Ramos (cell line): ENCODE data around the gene OAS3.
"Not testable (repeated sequence)": the region's sequence is repeated elsewhere in the genome, so short reads cannot be mapped to it uniquely, and the experiment has no call there.

ENCODE experiments used
- in situ Hi-C: fragments of 300-500 bp; cut with MboI; formaldehyde crosslinking; loops from one replicate; pipeline ENCODE4 v1.14.3; 2022; ENCODE audit warnings: low sequenced_read_pairs; ENCODE audit not compliant: unreplicated experiment

The OAS3 gene

GRCh38 chr12:112977641-112978040 lies 39.4 kb downstream of the OAS3 start:
- in situ Hi-C loops: no loop called here

GRCh38 chr12:112978163-112979040 lies 40.1 kb downstream of the OAS3 start, which contains the start of gene OAS2:
Gene OAS2, plus strand, starts transcription at chr12:112978519. Its CDS starts 90 bp downstream, at chr12:112978609.
- in situ Hi-C loops: no loop called here

GRCh38 chr12:112979041-112979680 lies 40.9 kb downstream of the OAS3 start:
- in situ Hi-C loops: no loop called here

- in situ Hi-C loops: no loop called here
These were observed 42.4 kb downstream of the OAS3 start for GRCh38 chr12:112980491-112981158.

- in situ Hi-C loops: no loop called here
These were observed 47.5 kb downstream of the OAS3 start for GRCh38 chr12:112985642-112986290.

GRCh38 chr12:112986291-112986800 lies 48.1 kb downstream of the OAS3 start:
- in situ Hi-C loops: no loop called here

GRCh38 chr12:112987561-112987960 lies 49.3 kb downstream of the OAS3 start:
- in situ Hi-C loops: no loop called here

GRCh38 chr12:112988224-112988623 lies 50.0 kb downstream of the OAS3 start:
- in situ Hi-C loops: no loop called here

GRCh38 chr12:112988823-112989385 lies 50.6 kb downstream of the OAS3 start:
- in situ Hi-C loops: not testable (repeated sequence)

- in situ Hi-C loops: loop anchor here (10.0 kb wide), 2 partner anchors 55 to 105 kb away; no protein-coding TSS in a partner anchor
These were observed 51.5 kb downstream of the OAS3 start for GRCh38 chr12:112989806-112990205.

GRCh38 chr12:112992541-112993398 lies 54.5 kb downstream of the OAS3 start:
- in situ Hi-C loops: loop anchor here (10.0 kb wide), 2 partner anchors 52 to 102 kb away; no protein-coding TSS in a partner anchor

GRCh38 chr12:112995008-112995407 lies 56.7 kb downstream of the OAS3 start:
- in situ Hi-C loops: loop anchor here (5.0 to 10.0 kb wide), 3 partner anchors 50 to 187 kb away; no protein-coding TSS in a partner anchor

- in situ Hi-C loops: loop anchor here (5.0 to 10.0 kb wide), 3 partner anchors 48 to 186 kb away; no protein-coding TSS in a partner anchor
These were observed 58.2 kb downstream of the OAS3 start for GRCh38 chr12:112996501-112996900.

GRCh38 chr12:112997506-112997905 lies 59.2 kb downstream of the OAS3 start:
- in situ Hi-C loops: loop anchor here (5.0 to 10.0 kb wide), 3 partner anchors 47 to 185 kb away; no protein-coding TSS in a partner anchor

GRCh38 chr12:112998987-112999767 lies 60.9 kb downstream of the OAS3 start:
- in situ Hi-C loops: loop anchor here (5.0 to 10.0 kb wide), 3 partner anchors 46 to 183 kb away; no protein-coding TSS in a partner anchor

GRCh38 chr12:113000433-113000832 lies 62.2 kb downstream of the OAS3 start:
- in situ Hi-C loops: no loop called here

GRCh38 chr12:113002155-113002554 lies 63.9 kb downstream of the OAS3 start:
- in situ Hi-C loops: no loop called here

GRCh38 chr12:113002676-113003075 lies 64.4 kb downstream of the OAS3 start:
- in situ Hi-C loops: no loop called here
